Mesenteric fat pad (tissue), 1 donor: ENCODE measurements around the gene PPP2R5A. TPM values are rescaled to one million over a fixed set of nuclear protein-coding genes. Genes with fewer than 3 reads are reported as not detected.

Experiments
- DNase-seq: peaks from one replicate; pipeline ENCODE4 v3.0.0-alpha.2; 2020; ENCODE audit warnings: low spot score
- total RNA-seq: library from RNA; stranded (reverse); fragmentation: NEBNext Ultra II Directional; extraction: Animal tissue kit (Norgen Biotek cat#: 25700); gene quantifications from one replicate; pipeline ENCODE4 v1.2.1, GENCODE V29; 2021
- donor health status: DM: yes; HTN: yes; CAD: no.

Gene PPP2R5A
- total RNA-seq, 1 donor from 2014 or later: 59.7 TPM

GRCh38 chr1:212402666-212403321, 117.6 kb downstream of the PPP2R5A start:
- no peak for DNase-seq

GRCh38 chr1:212410231-212410820, 125.1 kb downstream of the PPP2R5A start:
- DNase-seq: no peak

Other genes starting within 250 kb of the PPP2R5A start
- 8.4 TPM for gene INTS7, start 249.9 kb upstream of the PPP2R5A start, total RNA-seq
- 0.16 TPM for gene DTL, start 249.7 kb upstream of the PPP2R5A start, total RNA-seq
- 7.4 TPM for gene PACC1, start 129.5 kb downstream of the PPP2R5A start, total RNA-seq
- gene NENF, start 147.5 kb downstream of the PPP2R5A start, total RNA-seq: 55.7 TPM